Measurements from ENCODE around the gene LHX6. TPM values are rescaled to one million over a fixed set of nuclear protein-coding genes. Genes with fewer than 3 reads are reported as not detected.
A peak's percentile ranks its signal among the peaks of the same experiment; 100 is the strongest.

LHX6 gene
- polyA plus RNA-seq, 1 donor, result 1.1 TPM

- H3K4me1 ChIP-seq (ENCODE audit: control insufficient read depth, insufficient read depth, low read length), result no peaks in the 10 kb centered on the region
- DNase-seq, result no peak
- H3K36me3 ChIP-seq (ENCODE audit: control insufficient read depth, insufficient read depth, low read length), result no peaks in the 10 kb centered on the region
- WGBS (ENCODE audit: insufficient coverage, low lambda C conversion rate), result 90% methylated on average over 2 of the region's 5 CpGs
- H3K27me3 ChIP-seq (ENCODE audit: control insufficient read depth, insufficient read depth, low read length), result peaks cover 26% of the 10 kb centered on the region
- H3K27ac ChIP-seq (ENCODE audit: low read length), result no peak overlapping the region
- no peak overlapping the region for H3K4me3 ChIP-seq (ENCODE audit: low read length)
- H3K9me3 ChIP-seq (ENCODE audit: control insufficient read depth, low read depth, low read length), result no peaks in the 10 kb centered on the region
Observed at GRCh38 chr9:122204055-122204454, 24.7 kb downstream of the LHX6 start.

- peak in 1 of 2 donors; percentile 39 for DNase-seq
- H3K27ac ChIP-seq (ENCODE audit: low read length), result no peak overlapping the region
- WGBS (ENCODE audit: insufficient coverage, low lambda C conversion rate), result 83% methylated on average over 1 of the region's 3 CpGs
- H3K9me3 ChIP-seq (ENCODE audit: control insufficient read depth, low read depth, low read length), result peaks cover 2% of the 10 kb centered on the region
- H3K4me1 ChIP-seq (ENCODE audit: control insufficient read depth, insufficient read depth, low read length), result peaks cover 7% of the 10 kb centered on the region
- no peaks in the 10 kb centered on the region for H3K36me3 ChIP-seq (ENCODE audit: control insufficient read depth, insufficient read depth, low read length)
- peaks cover 12% of the 10 kb centered on the region for H3K27me3 ChIP-seq (ENCODE audit: control insufficient read depth, insufficient read depth, low read length)
- no peak overlapping the region for H3K4me3 ChIP-seq (ENCODE audit: low read length)
Observed at GRCh38 chr9:122202111-122202510, 26.6 kb downstream of the LHX6 start.

- no peak overlapping the region for H3K4me3 ChIP-seq (ENCODE audit: low read length)
- H3K36me3 ChIP-seq (ENCODE audit: control insufficient read depth, insufficient read depth, low read length), result no peaks in the 10 kb centered on the region
- WGBS (ENCODE audit: insufficient coverage, low lambda C conversion rate), result no CpG with 5 or more reads among the region's 1 CpG
- no peak for DNase-seq
- H3K27ac ChIP-seq (ENCODE audit: low read length), result no peak overlapping the region
- peaks cover 2% of the 10 kb centered on the region for H3K9me3 ChIP-seq (ENCODE audit: control insufficient read depth, low read depth, low read length)
- H3K4me1 ChIP-seq (ENCODE audit: control insufficient read depth, insufficient read depth, low read length), result peaks cover 7% of the 10 kb centered on the region
- peaks cover 7% of the 10 kb centered on the region for H3K27me3 ChIP-seq (ENCODE audit: control insufficient read depth, insufficient read depth, low read length)
Observed at GRCh38 chr9:122201641-122202040, 27.1 kb downstream of the LHX6 start.

- Histone ChIP-seq H3K4me3 (ENCODE audit: low read length) (no peak overlapping the region), H3K36me3 (ENCODE audit: control insufficient read depth, insufficient read depth, low read length) (no peaks in the 10 kb centered on the region), H3K27ac (ENCODE audit: low read length) (no peak overlapping the region), H3K9me3 (ENCODE audit: control insufficient read depth, low read depth, low read length) (peaks cover 2% of the 10 kb centered on the region), H3K27me3 (ENCODE audit: control insufficient read depth, insufficient read depth, low read length) (peaks cover 3% of the 10 kb centered on the region), H3K4me1 (ENCODE audit: control insufficient read depth, insufficient read depth, low read length) (peaks cover 7% of the 10 kb centered on the region)
- DNase-seq, result no peak
- no CpG with 5 or more reads among the region's 7 CpGs for WGBS (ENCODE audit: insufficient coverage, low lambda C conversion rate)
Observed at GRCh38 chr9:122200960-122201595, 27.7 kb downstream of the LHX6 start.

GRCh38 chr9:122197882-122198281, 30.9 kb downstream of the LHX6 start:
- WGBS (ENCODE audit: insufficient coverage, low lambda C conversion rate), result no CpG with 5 or more reads among the region's 4 CpGs
- Histone ChIP-seq H3K4me3 (ENCODE audit: low read length) (no peak overlapping the region), H3K4me1 (ENCODE audit: control insufficient read depth, insufficient read depth, low read length) (peaks cover 7% of the 10 kb centered on the region), H3K36me3 (ENCODE audit: control insufficient read depth, insufficient read depth, low read length) (no peaks in the 10 kb centered on the region), H3K27ac (ENCODE audit: low read length) (no peak overlapping the region), H3K27me3 (ENCODE audit: control insufficient read depth, insufficient read depth, low read length) (no peaks in the 10 kb centered on the region), H3K9me3 (ENCODE audit: control insufficient read depth, low read depth, low read length) (peaks cover 2% of the 10 kb centered on the region)
- DNase-seq, result no peak

GRCh38 chr9:122197426-122197825, 31.3 kb downstream of the LHX6 start:
- H3K27me3 ChIP-seq (ENCODE audit: control insufficient read depth, insufficient read depth, low read length), result no peaks in the 10 kb centered on the region

GRCh38 chr9:122195875-122196274, 32.9 kb downstream of the LHX6 start:
- no peak overlapping the region for H3K4me3 ChIP-seq (ENCODE audit: low read length)
- WGBS (ENCODE audit: insufficient coverage, low lambda C conversion rate), result 100% methylated on average over 1 of the region's 4 CpGs
- no peak for DNase-seq
- H3K4me1 ChIP-seq (ENCODE audit: control insufficient read depth, insufficient read depth, low read length), result peaks cover 7% of the 10 kb centered on the region
- H3K36me3 ChIP-seq (ENCODE audit: control insufficient read depth, insufficient read depth, low read length), result no peaks in the 10 kb centered on the region
- H3K27me3 ChIP-seq (ENCODE audit: control insufficient read depth, insufficient read depth, low read length), result no peaks in the 10 kb centered on the region
- H3K27ac ChIP-seq (ENCODE audit: low read length), result no peak overlapping the region
- peaks cover 2% of the 10 kb centered on the region for H3K9me3 ChIP-seq (ENCODE audit: control insufficient read depth, low read depth, low read length)

More at GRCh38 chr9:122197426-122197825, 31.3 kb downstream of the LHX6 start:
- H3K36me3 ChIP-seq (ENCODE audit: control insufficient read depth, insufficient read depth, low read length), result no peaks in the 10 kb centered on the region
- no CpG with 5 or more reads among the region's 7 CpGs for WGBS (ENCODE audit: insufficient coverage, low lambda C conversion rate)
- peaks cover 2% of the 10 kb centered on the region for H3K9me3 ChIP-seq (ENCODE audit: control insufficient read depth, low read depth, low read length)
- no peak overlapping the region for H3K27ac ChIP-seq (ENCODE audit: low read length)
- H3K4me3 ChIP-seq (ENCODE audit: low read length), result no peak overlapping the region
- peak in 1 of 2 donors; percentile 46 for DNase-seq
- H3K4me1 ChIP-seq (ENCODE audit: control insufficient read depth, insufficient read depth, low read length), result peaks cover 7% of the 10 kb centered on the region

GRCh38 chr9:122193651-122194050, 35.1 kb downstream of the LHX6 start:
- Histone ChIP-seq H3K27ac (ENCODE audit: low read length) (no peak overlapping the region), H3K4me3 (ENCODE audit: low read length) (no peak overlapping the region), H3K9me3 (ENCODE audit: control insufficient read depth, low read depth, low read length) (peaks cover 2% of the 10 kb centered on the region), H3K4me1 (ENCODE audit: control insufficient read depth, insufficient read depth, low read length) (peaks cover 7% of the 10 kb centered on the region), H3K36me3 (ENCODE audit: control insufficient read depth, insufficient read depth, low read length) (no peaks in the 10 kb centered on the region), H3K27me3 (ENCODE audit: control insufficient read depth, insufficient read depth, low read length) (no peaks in the 10 kb centered on the region)
- WGBS (ENCODE audit: insufficient coverage, low lambda C conversion rate), result no CpG with 5 or more reads among the region's 6 CpGs
- DNase-seq, result no peak

GRCh38 chr9:122192914-122193525, 35.7 kb downstream of the LHX6 start:
- DNase-seq, result no peak
- 17% methylated on average over 1 of the region's 16 CpGs for WGBS (ENCODE audit: insufficient coverage, low lambda C conversion rate)
- Histone ChIP-seq H3K4me3 (ENCODE audit: low read length) (no peak overlapping the region), H3K36me3 (ENCODE audit: control insufficient read depth, insufficient read depth, low read length) (no peaks in the 10 kb centered on the region), H3K27me3 (ENCODE audit: control insufficient read depth, insufficient read depth, low read length) (no peaks in the 10 kb centered on the region), H3K27ac (ENCODE audit: low read length) (no peak overlapping the region), H3K4me1 (ENCODE audit: control insufficient read depth, insufficient read depth, low read length) (peaks cover 5% of the 10 kb centered on the region), H3K9me3 (ENCODE audit: control insufficient read depth, low read depth, low read length) (peaks cover 2% of the 10 kb centered on the region)

- WGBS (ENCODE audit: insufficient coverage, low lambda C conversion rate), result no CpG with 5 or more reads among the region's 5 CpGs
Observed at GRCh38 chr9:122192261-122192875, 36.4 kb downstream of the LHX6 start.

More at GRCh38 chr9:122192261-122192875, 36.4 kb downstream of the LHX6 start:
- H3K4me1 ChIP-seq (ENCODE audit: control insufficient read depth, insufficient read depth, low read length), result no peaks in the 10 kb centered on the region
- no peak overlapping the region for H3K4me3 ChIP-seq (ENCODE audit: low read length)
- H3K9me3 ChIP-seq (ENCODE audit: control insufficient read depth, low read depth, low read length), result peaks cover 2% of the 10 kb centered on the region
- H3K36me3 ChIP-seq (ENCODE audit: control insufficient read depth, insufficient read depth, low read length), result no peaks in the 10 kb centered on the region
- DNase-seq, result no peak
- H3K27me3 ChIP-seq (ENCODE audit: control insufficient read depth, insufficient read depth, low read length), result no peaks in the 10 kb centered on the region
- H3K27ac ChIP-seq (ENCODE audit: low read length), result no peak overlapping the region
